BLaER1 (cell line): ENCODE measurements around the gene NAT8L.

ENCODE experiments used
- H3K27ac ChIP-seq: shearing (Covaris generic); formaldehyde crosslinking; 2 replicates; pipeline ENCODE4 v1.8.1; 2022
- H3K27me3 ChIP-seq: shearing (Covaris generic); formaldehyde crosslinking; 2 replicates; pipeline ENCODE4 v1.8.1; 2022
- H3K36me3 ChIP-seq: shearing (Covaris generic); formaldehyde crosslinking; 2 replicates; pipeline ENCODE4 v1.8.1; 2022
- H3K4me1 ChIP-seq: shearing (Covaris generic); formaldehyde crosslinking; 2 replicates; pipeline ENCODE4 v1.8.1; 2022
- H3K4me2 ChIP-seq: shearing (Covaris generic); formaldehyde crosslinking; 2 replicates; pipeline ENCODE4 v1.8.1; 2022
- H3K4me3 ChIP-seq: shearing (Covaris generic); formaldehyde crosslinking; 2 replicates; pipeline ENCODE4 v1.8.1; 2022
- H3K9ac ChIP-seq: shearing (Covaris generic); formaldehyde crosslinking; 2 replicates; pipeline ENCODE4 v1.8.1; 2022
- H3K9me3 ChIP-seq: shearing (Covaris generic); formaldehyde crosslinking; 2 replicates; pipeline ENCODE4 v1.8.1; 2022
- H4K20me1 ChIP-seq: shearing (Covaris generic); formaldehyde crosslinking; 2 replicates; pipeline ENCODE4 v1.8.1; 2022
- Cebpa-rat ChIP-seq: shearing (Covaris generic); IDR thresholded peaks from 2 replicates; pipeline ENCODE4 v1.8.1; 2022

The NAT8L gene

DNA sequence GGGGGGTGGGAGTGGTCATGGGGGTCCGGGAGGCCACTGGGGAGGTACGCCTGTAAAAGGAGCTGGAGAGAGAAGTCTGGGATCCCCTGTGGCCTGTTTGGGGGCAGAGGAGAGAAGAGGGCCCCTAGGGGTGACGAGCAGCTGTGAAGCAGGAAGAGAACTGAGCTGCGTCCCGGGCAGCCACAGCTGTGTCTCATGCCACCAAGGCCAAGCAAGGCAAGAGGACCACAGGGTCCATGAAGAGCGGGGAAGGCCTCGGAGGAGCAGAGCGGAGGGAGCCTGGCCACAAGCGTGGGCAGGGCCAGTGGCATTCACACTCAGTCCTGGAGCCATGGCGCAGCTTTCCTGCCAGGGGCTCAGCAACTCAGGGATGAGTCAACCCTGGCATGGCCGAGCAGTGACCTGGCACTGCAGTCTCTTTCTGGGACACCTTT lies 13.6 kb upstream of the NAT8L start:
- no peak for TF ChIP-seq Cebpa-rat
- Histone ChIP-seq H3K4me1 (peaks cover 56% of the 10 kb centered on the region), H3K27me3 (peaks cover 20% of the 10 kb centered on the region), H4K20me1 (peaks cover 34% of the 10 kb centered on the region), H3K27ac (peak overlapping the region; percentile 24), H3K4me2 (peak overlapping the region; percentile 91), H3K9me3 (no peaks in the 10 kb centered on the region), H3K4me3 (no peak overlapping the region), H3K36me3 (peaks cover 13% of the 10 kb centered on the region), H3K9ac (no peak overlapping the region)

DNA sequence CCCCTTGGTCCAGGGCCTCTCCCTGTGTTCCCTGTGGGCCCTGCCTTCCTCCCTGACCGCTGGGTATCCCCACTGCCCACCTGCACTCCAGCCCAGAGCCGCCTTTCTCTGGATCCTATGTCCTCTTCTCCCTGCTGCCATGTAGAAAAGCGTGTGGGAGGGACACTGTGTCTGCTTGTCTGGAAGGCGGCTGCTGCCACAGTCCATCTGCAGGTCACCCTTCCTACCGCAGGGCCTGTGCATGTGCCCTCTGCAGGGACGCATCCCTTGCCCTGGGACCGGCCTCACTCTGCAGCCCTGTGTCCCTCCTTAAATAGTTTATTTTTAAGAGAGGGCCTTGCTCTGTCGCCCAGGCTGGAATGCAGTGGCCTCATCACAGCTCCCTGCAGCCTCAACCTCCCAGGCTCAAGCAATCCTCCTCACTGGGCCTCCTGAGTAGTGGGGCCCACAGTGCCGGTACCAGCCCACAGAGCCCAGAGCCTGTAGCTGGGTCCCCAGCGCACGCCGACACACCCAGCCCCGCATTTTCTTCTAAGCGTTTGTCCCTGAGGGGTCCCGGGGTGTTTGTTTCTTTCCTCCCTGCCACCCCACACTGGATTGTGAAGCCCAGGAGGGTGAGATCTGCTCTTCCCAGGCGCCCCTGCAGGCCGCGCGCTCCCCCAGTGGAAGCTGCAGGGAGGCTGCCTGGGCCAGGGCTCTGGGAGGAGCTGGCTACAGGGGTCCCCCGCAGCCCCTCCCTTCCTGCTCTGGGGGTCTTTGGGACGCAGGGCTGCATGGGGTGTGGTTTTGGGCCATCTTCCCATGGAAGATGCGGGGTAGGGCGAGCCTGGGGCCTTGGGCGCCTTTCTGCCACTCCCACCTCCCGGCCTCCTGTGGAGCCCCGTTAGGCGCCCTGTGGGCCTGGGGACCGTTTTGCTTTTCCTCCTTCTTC lies 12.8 kb upstream of the NAT8L start:
- Histone ChIP-seq H3K9ac (0 out of 2 replicates have a peak overlapping the region, but pooled peaks have one; percentile 15), H3K27ac (peak overlapping the region; percentile 24)

DNA sequence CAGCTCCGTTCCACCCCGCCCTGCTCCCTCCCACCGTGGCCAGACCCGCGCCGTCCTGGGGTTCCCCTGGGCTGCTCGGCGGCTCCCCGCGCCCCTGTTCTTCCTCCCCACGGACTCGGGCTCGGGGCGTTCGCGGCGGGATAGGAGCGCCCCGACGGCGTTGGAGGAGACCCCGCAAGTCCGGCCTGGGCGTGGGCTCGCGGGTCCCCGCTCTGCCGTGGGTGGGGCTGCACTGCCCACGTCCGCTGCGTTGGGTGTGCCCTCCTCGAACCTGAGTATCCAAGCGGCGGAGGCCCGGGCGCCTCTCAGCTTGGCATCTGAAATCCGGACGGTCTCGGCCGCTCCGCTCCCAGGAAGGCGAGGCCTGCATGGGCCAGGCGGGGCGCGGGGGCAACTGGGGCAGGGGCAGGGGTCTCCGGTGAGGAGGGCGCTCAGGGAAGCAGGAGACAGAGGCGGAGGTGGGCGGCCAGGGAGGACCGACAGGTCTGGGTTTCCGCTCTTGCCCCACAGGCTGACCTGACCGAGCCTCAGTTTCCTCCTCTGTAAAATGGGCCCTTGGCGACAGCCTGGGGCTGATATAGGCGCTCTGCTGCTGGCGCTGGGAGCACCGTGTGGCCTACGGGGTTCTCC lies 12.0 kb upstream of the NAT8L start:
- peak overlapping the region; percentile 91 for H3K4me2 ChIP-seq
- peaks cover 13% of the 10 kb centered on the region for H3K36me3 ChIP-seq
- no peak overlapping the region for H3K27ac ChIP-seq
- peaks cover 6% of the 10 kb centered on the region; the same call in 1 of the 2 replicates for H3K27me3 ChIP-seq
- H3K9ac ChIP-seq: 0 out of 2 replicates have a peak overlapping the region, but pooled peaks have one; percentile 15
- peaks cover 34% of the 10 kb centered on the region for H4K20me1 ChIP-seq
- H3K4me3 ChIP-seq: 0 out of 2 replicates have a peak overlapping the region, but pooled peaks have one; percentile 33
- peaks cover 47% of the 10 kb centered on the region for H3K4me1 ChIP-seq
- no peak for TF ChIP-seq Cebpa-rat
- no peaks in the 10 kb centered on the region for H3K9me3 ChIP-seq

More for the DNA sequence above, 12.8 kb upstream of the NAT8L start:
- H3K9me3 ChIP-seq: no peaks in the 10 kb centered on the region
- H3K4me1 ChIP-seq: peaks cover 51% of the 10 kb centered on the region
- peaks cover 13% of the 10 kb centered on the region for H3K36me3 ChIP-seq
- H4K20me1 ChIP-seq: peaks cover 34% of the 10 kb centered on the region
- peaks cover 12% of the 10 kb centered on the region for H3K27me3 ChIP-seq
- no peak for TF ChIP-seq Cebpa-rat
- H3K4me3 ChIP-seq: peak overlapping the region; percentile 33; the same call in 1 of the 2 replicates
- H3K4me2 ChIP-seq: peak overlapping the region; percentile 91

DNA sequence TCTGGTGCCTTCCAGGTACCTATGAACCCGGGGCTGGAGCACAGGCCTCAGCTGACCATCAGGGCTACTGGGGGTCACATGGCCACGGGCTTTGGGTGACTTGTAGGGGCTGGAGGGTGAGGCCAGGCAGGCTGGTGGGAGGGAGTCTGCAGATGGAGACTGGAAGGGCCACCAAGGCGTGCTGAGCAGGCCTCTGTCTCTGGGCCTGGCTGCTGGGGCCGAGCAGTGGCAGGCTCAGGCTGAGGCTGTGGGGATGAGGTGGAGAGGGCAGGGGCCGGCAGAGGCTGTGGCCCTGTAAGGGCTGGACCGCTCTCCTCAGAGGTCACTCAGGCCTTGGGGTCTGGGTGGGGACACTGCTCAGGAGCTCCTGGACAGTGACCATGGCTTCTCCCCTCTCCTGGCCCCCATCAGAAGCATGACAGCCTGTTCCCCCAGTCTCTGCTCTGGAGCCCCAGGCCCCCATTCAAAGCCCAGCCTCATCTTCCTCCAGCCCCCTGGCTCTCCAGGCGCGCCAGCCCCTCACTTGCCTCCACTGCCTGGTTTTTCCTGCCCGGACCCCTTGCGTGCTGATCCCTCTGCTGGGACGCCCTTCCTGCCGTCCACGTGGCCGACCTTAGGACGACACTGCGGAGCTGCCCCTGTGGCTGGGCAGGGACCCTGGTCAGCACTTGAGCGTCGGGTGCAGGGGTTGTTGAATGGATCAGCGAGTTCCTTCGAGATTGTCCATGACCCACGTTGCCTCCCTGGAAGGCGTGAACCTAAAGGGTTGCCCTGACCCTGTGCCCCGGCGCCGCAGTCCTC lies 11.1 kb upstream of the NAT8L start:
- no peak overlapping the region for H3K4me3 ChIP-seq
- no peak for TF ChIP-seq Cebpa-rat
- H3K9me3 ChIP-seq: no peaks in the 10 kb centered on the region
- H4K20me1 ChIP-seq: peaks cover 29% of the 10 kb centered on the region
- no peak overlapping the region for H3K9ac ChIP-seq
- H3K27me3 ChIP-seq: peaks cover 6% of the 10 kb centered on the region; the same call in 1 of the 2 replicates
- H3K27ac ChIP-seq: no peak overlapping the region
- peaks cover 13% of the 10 kb centered on the region for H3K36me3 ChIP-seq
- H3K4me1 ChIP-seq: peaks cover 43% of the 10 kb centered on the region
- H3K4me2 ChIP-seq: no peak overlapping the region

DNA sequence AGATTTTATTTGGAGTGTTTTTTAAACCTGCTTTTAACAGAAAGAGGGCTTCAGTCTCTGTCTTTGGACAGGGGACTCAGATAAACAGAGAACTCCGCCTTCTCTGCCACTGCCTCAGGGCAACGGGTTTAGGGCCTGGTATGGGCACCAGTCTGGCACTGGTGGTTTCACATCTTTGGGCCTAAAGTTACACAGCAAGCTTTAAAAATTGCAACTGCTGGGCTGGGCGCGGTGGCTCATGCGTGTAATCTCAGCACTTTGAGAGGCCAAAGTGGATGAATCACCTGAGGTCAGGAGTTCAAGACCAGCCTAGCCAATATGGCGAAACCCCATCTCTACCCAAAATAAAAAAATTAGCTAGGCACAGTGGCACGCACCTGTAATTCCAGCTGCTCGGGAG lies 10.3 kb upstream of the NAT8L start:
- Histone ChIP-seq H3K9ac (no peak overlapping the region), H3K9me3 (no peaks in the 10 kb centered on the region), H3K27ac (no peak overlapping the region), H3K4me3 (no peak overlapping the region), H3K4me1 (peaks cover 35% of the 10 kb centered on the region), H3K4me2 (no peak overlapping the region), H3K27me3 (peaks cover 6% of the 10 kb centered on the region; the same call in 1 of the 2 replicates), H4K20me1 (peaks cover 21% of the 10 kb centered on the region), H3K36me3 (peaks cover 11% of the 10 kb centered on the region)
- TF ChIP-seq Cebpa-rat: no peak

DNA sequence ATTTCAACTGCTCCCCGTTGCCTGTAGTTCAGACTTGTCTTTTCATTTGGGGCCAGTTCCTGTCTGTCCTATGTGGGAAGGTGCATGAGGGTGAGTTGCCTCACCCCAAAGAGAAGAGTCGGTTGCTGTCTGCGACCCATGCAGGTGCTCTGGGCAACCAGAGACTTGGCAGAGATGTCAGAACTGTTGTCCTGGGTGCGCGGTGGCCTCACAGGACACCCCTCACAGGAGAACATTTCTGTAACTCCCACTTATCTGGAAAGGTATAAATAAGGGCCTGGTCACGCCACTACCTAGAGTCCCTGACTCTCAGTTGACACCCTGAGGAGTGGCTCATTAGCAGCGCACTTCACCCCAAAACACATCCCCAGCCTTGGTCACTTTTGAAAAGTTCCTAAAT lies 9.7 kb upstream of the NAT8L start:
- Histone ChIP-seq H3K4me2 (no peak overlapping the region), H4K20me1 (peaks cover 15% of the 10 kb centered on the region), H3K27ac (no peak overlapping the region), H3K9ac (no peak overlapping the region), H3K4me1 (peaks cover 29% of the 10 kb centered on the region), H3K4me3 (no peak overlapping the region), H3K27me3 (peaks cover 6% of the 10 kb centered on the region; the same call in 1 of the 2 replicates), H3K9me3 (no peaks in the 10 kb centered on the region), H3K36me3 (peaks cover 5% of the 10 kb centered on the region)
- no peak for TF ChIP-seq Cebpa-rat

DNA sequence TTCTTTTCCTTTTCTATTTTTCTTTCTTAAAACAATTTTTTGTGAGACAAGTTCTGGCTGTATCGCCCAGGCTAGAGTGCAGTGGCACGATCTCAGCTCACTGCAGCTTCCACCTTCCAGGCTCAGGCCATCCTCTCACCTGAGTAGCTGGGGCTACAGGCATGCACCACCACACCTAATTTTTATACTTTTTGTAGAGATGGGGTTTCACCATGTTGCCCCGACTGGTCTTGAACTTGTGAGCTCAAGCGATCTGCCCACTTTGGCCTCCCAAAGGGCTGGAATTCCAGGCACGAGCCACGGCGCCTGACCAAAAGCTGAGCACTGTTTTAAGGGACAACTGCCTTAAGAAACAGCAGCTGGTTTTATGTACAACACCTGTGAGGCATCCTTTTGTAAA lies 9.3 kb upstream of the NAT8L start:
- H3K9me3 ChIP-seq: no peaks in the 10 kb centered on the region
- no peak overlapping the region for H3K9ac ChIP-seq
- H3K27me3 ChIP-seq: peaks cover 6% of the 10 kb centered on the region; the same call in 1 of the 2 replicates
- no peak overlapping the region for H3K4me3 ChIP-seq
- H3K4me2 ChIP-seq: no peak overlapping the region
- peaks cover 25% of the 10 kb centered on the region for H3K4me1 ChIP-seq
- TF ChIP-seq Cebpa-rat: no peak
- H4K20me1 ChIP-seq: peaks cover 11% of the 10 kb centered on the region
- H3K27ac ChIP-seq: no peak overlapping the region
- H3K36me3 ChIP-seq: peaks cover under 1% of the 10 kb centered on the region; the same call in 1 of the 2 replicates

DNA sequence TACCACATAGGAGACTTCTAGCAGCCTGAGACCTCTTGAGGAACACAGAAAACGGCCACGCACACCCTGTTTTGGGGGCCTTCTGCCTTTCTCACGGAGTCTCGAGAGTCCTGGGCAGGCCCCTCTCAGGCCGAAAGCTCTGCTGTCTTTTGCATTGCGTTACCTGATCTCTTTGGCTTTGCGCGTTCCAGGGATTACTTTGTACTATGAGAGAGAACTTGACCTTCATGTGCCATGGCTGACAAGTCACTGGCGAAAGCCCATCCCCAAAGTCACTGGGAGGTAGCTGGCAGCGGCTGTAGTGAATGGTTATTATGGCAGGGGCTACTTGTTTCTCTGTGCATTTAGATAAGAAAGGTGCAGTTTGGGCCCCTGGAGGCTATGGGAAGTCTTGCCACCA lies 8.0 kb upstream of the NAT8L start:
- Histone ChIP-seq H3K9me3 (no peaks in the 10 kb centered on the region), H3K4me2 (no peak overlapping the region), H3K27ac (no peak overlapping the region), H3K4me3 (no peak overlapping the region), H3K36me3 (no peaks in the 10 kb centered on the region), H3K27me3 (peaks cover 7% of the 10 kb centered on the region; the same call in 1 of the 2 replicates), H4K20me1 (0 out of 2 replicates have a peak, but pooled peaks cover 2% of the 10 kb centered on the region), H3K4me1 (peaks cover 12% of the 10 kb centered on the region), H3K9ac (no peak overlapping the region)
- no peak for TF ChIP-seq Cebpa-rat

DNA sequence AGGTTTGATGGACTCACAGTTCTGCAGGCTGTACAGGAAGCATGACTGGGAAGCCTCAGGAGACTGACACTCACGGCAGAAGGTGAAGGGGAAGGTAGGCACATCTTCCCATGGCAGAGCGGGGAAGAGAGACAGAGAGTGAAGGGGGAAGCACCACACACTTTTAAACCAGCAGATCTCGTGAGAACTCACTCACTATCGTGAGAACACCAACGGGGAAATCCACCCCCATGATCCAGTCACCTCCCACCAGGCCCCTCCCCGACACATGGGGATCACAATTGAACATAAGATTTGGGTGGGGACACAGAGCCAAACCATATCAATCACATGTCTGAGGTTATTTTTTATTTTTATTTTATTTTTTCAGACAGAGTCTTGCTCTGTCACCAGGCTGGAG lies 4.9 kb upstream of the NAT8L start:
- no peaks in the 10 kb centered on the region for H3K9me3 ChIP-seq
- H3K27ac ChIP-seq: no peak overlapping the region
- H4K20me1 ChIP-seq: no peaks in the 10 kb centered on the region
- H3K27me3 ChIP-seq: peaks cover 25% of the 10 kb centered on the region
- H3K4me2 ChIP-seq: no peak overlapping the region
- no peak overlapping the region for H3K9ac ChIP-seq
- no peaks in the 10 kb centered on the region; the same call in 1 of the 2 replicates for H3K4me1 ChIP-seq
- H3K4me3 ChIP-seq: no peak overlapping the region
- H3K36me3 ChIP-seq: no peaks in the 10 kb centered on the region
- no peak for TF ChIP-seq Cebpa-rat
